ENCODE data around the gene RBP7. TPM values are rescaled to one million over a fixed set of nuclear protein-coding genes. Genes with fewer than 3 reads are reported as not detected.

The RBP7 gene
- total RNA-seq, 1 donor from 2014 or later = 11.6 TPM

Small RNAs within 50 kb of the gene (small RNA-seq; reads per million reads assigned to genes)
- gene MIR5697 (ENCODE audit: low replicate concordance) = not detected

Other genes with a start within 250 kb of the RBP7 start
- gene CLSTN1, start 173.3 kb upstream of the RBP7 start, total RNA-seq = 62.7 TPM
- 33.6 TPM for gene CTNNBIP1, start 87.0 kb upstream of the RBP7 start, total RNA-seq
- 36.3 TPM for gene LZIC, start 53.8 kb upstream of the RBP7 start, total RNA-seq
- gene NMNAT1, start 53.8 kb upstream of the RBP7 start, total RNA-seq = 10.0 TPM
- 34.7 TPM for gene UBE4B, start 35.7 kb downstream of the RBP7 start, total RNA-seq
- 74.6 TPM for gene KIF1B, start 213.3 kb downstream of the RBP7 start, total RNA-seq